ENCODE measurements around the gene RPL38.

Gene RPL38

DNA sequence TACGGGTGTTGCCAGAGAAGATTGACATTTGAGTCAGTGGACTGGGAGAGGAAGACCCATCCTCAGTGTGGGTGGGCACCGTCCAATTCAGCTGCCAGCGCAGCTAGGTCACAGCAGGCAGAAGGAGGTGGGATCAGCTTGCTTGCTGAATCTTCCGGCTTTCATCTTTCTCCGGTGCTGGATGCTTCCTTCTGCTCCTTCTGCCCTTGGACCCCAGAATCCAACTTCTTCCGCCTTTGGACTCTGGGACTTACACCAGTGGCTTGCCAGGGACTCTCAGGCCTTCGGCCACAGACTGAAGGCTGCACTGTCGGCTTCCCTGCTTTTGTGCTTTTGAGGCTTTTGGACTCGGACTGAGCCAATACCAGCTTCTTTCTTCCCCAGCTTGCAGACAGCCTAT, 46.1 kb upstream of the RPL38 start:
- H3K4me1 ChIP-seq (ENCODE audit: control insufficient read depth, low read length): no peaks in the 10 kb centered on the region
- H3F3A ChIP-seq (ENCODE audit: control insufficient read depth, insufficient read depth): no peaks in the 10 kb centered on the region
- no peaks in the 10 kb centered on the region for H3K9me3 ChIP-seq (ENCODE audit: control insufficient read depth, insufficient read depth, low read length)
- H3K27me3 ChIP-seq (ENCODE audit: control insufficient read depth, low read length): no peaks in the 10 kb centered on the region
- no peak overlapping the region for H3K27ac ChIP-seq (ENCODE audit: low read depth, low read length)
- H4K20me1 ChIP-seq (ENCODE audit: control insufficient read depth, insufficient read depth, low read depth, low read length): no peaks in the 10 kb centered on the region
- TF ChIP-seq, protein P1, sequence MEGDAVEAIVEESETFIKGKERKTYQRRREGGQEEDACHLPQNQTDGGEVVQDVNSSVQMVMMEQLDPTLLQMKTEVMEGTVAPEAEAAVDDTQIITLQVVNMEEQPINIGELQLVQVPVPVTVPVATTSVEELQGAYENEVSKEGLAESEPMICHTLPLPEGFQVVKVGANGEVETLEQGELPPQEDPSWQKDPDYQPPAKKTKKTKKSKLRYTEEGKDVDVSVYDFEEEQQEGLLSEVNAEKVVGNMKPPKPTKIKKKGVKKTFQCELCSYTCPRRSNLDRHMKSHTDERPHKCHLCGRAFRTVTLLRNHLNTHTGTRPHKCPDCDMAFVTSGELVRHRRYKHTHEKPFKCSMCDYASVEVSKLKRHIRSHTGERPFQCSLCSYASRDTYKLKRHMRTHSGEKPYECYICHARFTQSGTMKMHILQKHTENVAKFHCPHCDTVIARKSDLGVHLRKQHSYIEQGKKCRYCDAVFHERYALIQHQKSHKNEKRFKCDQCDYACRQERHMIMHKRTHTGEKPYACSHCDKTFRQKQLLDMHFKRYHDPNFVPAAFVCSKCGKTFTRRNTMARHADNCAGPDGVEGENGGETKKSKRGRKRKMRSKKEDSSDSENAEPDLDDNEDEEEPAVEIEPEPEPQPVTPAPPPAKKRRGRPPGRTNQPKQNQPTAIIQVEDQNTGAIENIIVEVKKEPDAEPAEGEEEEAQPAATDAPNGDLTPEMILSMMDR (IDR thresholded peaks at IDR 0.05; ENCODE audit: low read depth, low read length, poor library complexity, severe bottlenecking): no peak
- TF ChIP-seq EZH2phosphoT487 (IDR thresholded peaks at IDR 0.05; ENCODE audit: borderline replicate concordance, low read length): no peak
- no peaks in the 10 kb centered on the region for H3K9me2 ChIP-seq (replicated peaks; ENCODE audit: control insufficient read depth, low read length)
- no peaks in the 10 kb centered on the region for H3K79me2 ChIP-seq (ENCODE audit: control insufficient read depth, low read length)
- H3K4me3 ChIP-seq (ENCODE audit: low read length): no peak overlapping the region
- H3K4me2 ChIP-seq (ENCODE audit: low read length): no peak overlapping the region
- H3K36me3 ChIP-seq (ENCODE audit: control insufficient read depth, low read length): no peaks in the 10 kb centered on the region

DNA sequence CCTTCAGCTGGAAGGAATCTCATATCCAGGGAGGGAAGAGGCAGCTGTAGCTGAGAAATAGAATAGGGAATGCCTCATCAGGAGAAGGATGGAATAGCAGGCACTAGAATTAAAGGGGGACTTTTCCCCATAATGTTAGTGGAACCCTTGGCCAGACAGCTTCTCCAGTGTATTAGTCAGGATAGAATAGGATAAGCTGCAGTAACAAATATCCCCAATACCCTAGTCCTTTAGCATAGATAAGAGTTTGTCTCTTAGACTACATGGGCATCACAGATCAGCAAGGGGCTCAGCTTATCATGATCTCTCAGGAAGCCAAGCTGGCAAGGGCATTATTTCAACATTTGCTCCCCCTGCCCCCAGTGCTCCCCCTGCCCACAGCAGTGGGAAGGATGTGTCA, 44.7 kb upstream of the RPL38 start:
- H3K27me3 ChIP-seq (ENCODE audit: control insufficient read depth, low read length): 0 out of 2 replicates have a peak, but pooled peaks cover 2% of the 10 kb centered on the region
- no peak overlapping the region for H3K4me3 ChIP-seq (ENCODE audit: low read length)
- no peaks in the 10 kb centered on the region for H3K79me2 ChIP-seq (ENCODE audit: control insufficient read depth, low read length)
- H3K4me2 ChIP-seq (ENCODE audit: low read length): no peak overlapping the region
- H3K9me2 ChIP-seq (replicated peaks; ENCODE audit: control insufficient read depth, low read length): no peaks in the 10 kb centered on the region
- TF ChIP-seq, protein P1 (IDR thresholded peaks at IDR 0.05; ENCODE audit: low read depth, low read length, poor library complexity, severe bottlenecking): no peak
- TF ChIP-seq EZH2phosphoT487 (IDR thresholded peaks at IDR 0.05; ENCODE audit: borderline replicate concordance, low read length): no peak
- no peaks in the 10 kb centered on the region for H3F3A ChIP-seq (ENCODE audit: control insufficient read depth, insufficient read depth)
- no peaks in the 10 kb centered on the region for H3K4me1 ChIP-seq (ENCODE audit: control insufficient read depth, low read length)
- H4K20me1 ChIP-seq (ENCODE audit: control insufficient read depth, insufficient read depth, low read depth, low read length): no peaks in the 10 kb centered on the region
- H3K27ac ChIP-seq (ENCODE audit: low read depth, low read length): no peak overlapping the region
- H3K9me3 ChIP-seq (ENCODE audit: control insufficient read depth, insufficient read depth, low read length): no peaks in the 10 kb centered on the region
- no peaks in the 10 kb centered on the region for H3K36me3 ChIP-seq (ENCODE audit: control insufficient read depth, low read length)

DNA sequence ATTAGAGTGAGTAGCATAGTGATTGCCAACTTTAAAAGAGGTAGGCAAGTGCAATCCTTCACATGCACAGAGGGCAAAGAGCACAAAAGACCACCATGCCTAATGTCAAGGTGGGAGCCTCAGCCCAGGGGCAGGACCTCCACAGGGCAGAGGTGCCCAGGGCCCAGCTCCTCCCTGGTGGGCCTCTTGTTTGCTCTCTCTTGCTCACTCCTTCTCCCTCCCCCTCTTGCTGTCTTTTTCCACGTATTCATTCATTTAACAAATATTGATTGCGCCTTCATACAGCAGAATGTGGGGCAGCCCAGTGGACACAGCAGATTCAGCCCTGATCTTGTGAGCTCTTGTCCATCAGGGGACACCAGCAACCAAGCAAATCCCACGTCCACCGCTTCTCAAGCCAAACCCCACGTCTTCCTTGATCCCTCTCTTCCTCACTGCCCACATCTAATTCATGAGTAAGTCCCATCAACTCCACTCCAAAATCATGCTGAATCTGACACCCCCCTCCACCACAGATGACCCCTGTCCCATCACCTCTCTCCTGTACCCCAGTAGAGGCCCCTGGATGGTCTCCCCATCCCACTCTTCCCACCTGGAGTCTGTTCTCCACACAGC, 44.1 kb upstream of the RPL38 start:
- Histone ChIP-seq H3K9me2 (replicated peaks; ENCODE audit: control insufficient read depth, low read length) (no peaks in the 10 kb centered on the region), H4K20me1 (ENCODE audit: control insufficient read depth, insufficient read depth, low read depth, low read length) (no peaks in the 10 kb centered on the region), H3K27me3 (ENCODE audit: control insufficient read depth, low read length) (peaks cover 8% of the 10 kb centered on the region), H3K4me2 (ENCODE audit: low read length) (no peak overlapping the region), H3K27ac (ENCODE audit: low read depth, low read length) (no peak overlapping the region), H3F3A (ENCODE audit: control insufficient read depth, insufficient read depth) (no peaks in the 10 kb centered on the region), H3K9me3 (ENCODE audit: control insufficient read depth, insufficient read depth, low read length) (no peaks in the 10 kb centered on the region), H3K4me1 (ENCODE audit: control insufficient read depth, low read length) (no peaks in the 10 kb centered on the region), H3K4me3 (ENCODE audit: low read length) (no peak overlapping the region), H3K36me3 (ENCODE audit: control insufficient read depth, low read length) (no peaks in the 10 kb centered on the region), H3K79me2 (ENCODE audit: control insufficient read depth, low read length) (no peaks in the 10 kb centered on the region)
- no peak for TF ChIP-seq EZH2phosphoT487 (IDR thresholded peaks at IDR 0.05; ENCODE audit: borderline replicate concordance, low read length)
- TF ChIP-seq, protein P1 (IDR thresholded peaks at IDR 0.05; ENCODE audit: low read depth, low read length, poor library complexity, severe bottlenecking): no peak

All from DOHH2 (cell line).